Mammary epithelial cell (primary cell): Measurements from ENCODE around the gene CRKL.

Experiments used
- EZH2 ChIP-seq: IDR thresholded peaks from 2 replicates; pipeline ENCODE4 v1.6.1; 2012; ENCODE audit warnings: low read length, inconsistent platforms, borderline replicate concordance
- TF ChIP-seq, protein P1 (sequence below), 2 donors: IDR thresholded peaks in 1 of 2; conservative IDR thresholded peaks in 1 of 2; 2 replicates each; pipeline ENCODE4 v1.5.1; 2011 to 2012; ENCODE audit warnings: inconsistent platforms in 2 of 2, low read length in 2 of 2, mild to moderate bottlenecking in 2 of 2, control low read depth in 1 of 2, low read depth in 1 of 2; ENCODE audit not compliant: insufficient read depth in 1 of 2; ENCODE audit errors: extremely low read depth in 1 of 2

GRCh38 chr22:20992456-20993303 is 75.5 kb downstream of the CRKL start:
- TF ChIP-seq, protein P1, sequence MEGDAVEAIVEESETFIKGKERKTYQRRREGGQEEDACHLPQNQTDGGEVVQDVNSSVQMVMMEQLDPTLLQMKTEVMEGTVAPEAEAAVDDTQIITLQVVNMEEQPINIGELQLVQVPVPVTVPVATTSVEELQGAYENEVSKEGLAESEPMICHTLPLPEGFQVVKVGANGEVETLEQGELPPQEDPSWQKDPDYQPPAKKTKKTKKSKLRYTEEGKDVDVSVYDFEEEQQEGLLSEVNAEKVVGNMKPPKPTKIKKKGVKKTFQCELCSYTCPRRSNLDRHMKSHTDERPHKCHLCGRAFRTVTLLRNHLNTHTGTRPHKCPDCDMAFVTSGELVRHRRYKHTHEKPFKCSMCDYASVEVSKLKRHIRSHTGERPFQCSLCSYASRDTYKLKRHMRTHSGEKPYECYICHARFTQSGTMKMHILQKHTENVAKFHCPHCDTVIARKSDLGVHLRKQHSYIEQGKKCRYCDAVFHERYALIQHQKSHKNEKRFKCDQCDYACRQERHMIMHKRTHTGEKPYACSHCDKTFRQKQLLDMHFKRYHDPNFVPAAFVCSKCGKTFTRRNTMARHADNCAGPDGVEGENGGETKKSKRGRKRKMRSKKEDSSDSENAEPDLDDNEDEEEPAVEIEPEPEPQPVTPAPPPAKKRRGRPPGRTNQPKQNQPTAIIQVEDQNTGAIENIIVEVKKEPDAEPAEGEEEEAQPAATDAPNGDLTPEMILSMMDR (conservative IDR thresholded peaks at IDR 0.05 in 1 of 2, IDR thresholded peaks at IDR 0.05 in 1 of 2; ENCODE audit: extremely low read depth in 1 of 2, insufficient read depth in 1 of 2, low read depth in 1 of 2, low read length in 2 of 2) = no peak
- no peak for TF ChIP-seq EZH2
